Natural killer cell (primary cell): ENCODE measurements around the gene LDAH. TPM values are rescaled to one million over a fixed set of nuclear protein-coding genes. Genes with fewer than 3 reads are reported as not detected.
A peak's percentile ranks its signal among the peaks of the same experiment; 100 is the strongest.

Source experiments
- ATAC-seq, 3 donors: fragments of 150-1000 bp in 2 of 3; fragments of 200-7000 bp in 1 of 3; cut with Tn5 transposase; 1 replicate in 1 of 3; 2 replicates in 2 of 3; pipeline ENCODE4 v1.10.0; 2021; ENCODE audit warnings: mild to moderate bottlenecking in 2 of 3, moderate library complexity in 2 of 3
- DNase-seq, 2 donors: peaks; one replicate each; pipeline versions ENCODE4 v3.0.0 to v3.0.0-alpha.2; 2013 to 2021; ENCODE audit warnings: mixed read lengths in 1 of 2
- H3K27ac ChIP-seq: one replicate; pipeline ENCODE4 v1.5.1; 2013; ENCODE audit warnings: mild to moderate bottlenecking, low read length
- H3K27me3 ChIP-seq: one replicate; pipeline ENCODE4 v1.6.1; 2013; ENCODE audit warnings: low read length; ENCODE audit not compliant: control insufficient read depth, insufficient read depth
- H3K36me3 ChIP-seq: one replicate; pipeline ENCODE4 v1.6.1; 2013; ENCODE audit warnings: low read length; ENCODE audit not compliant: control insufficient read depth, insufficient read depth
- H3K4me1 ChIP-seq: one replicate; pipeline ENCODE4 v1.6.1; 2013; ENCODE audit warnings: low read length; ENCODE audit not compliant: control insufficient read depth, insufficient read depth
- H3K4me3 ChIP-seq: one replicate; pipeline ENCODE4 v1.5.1; 2013; ENCODE audit warnings: low read length
- H3K9me3 ChIP-seq: one replicate; pipeline ENCODE4 v1.6.1; 2013; ENCODE audit warnings: low read length; ENCODE audit not compliant: control insufficient read depth, insufficient read depth
- H3K27ac Mint-ChIP-seq, 2 donors: one replicate each; pipeline ENCODE4 v1.8.0; 2022; ENCODE audit warnings: mild to moderate bottlenecking in 2 of 2, mixed read lengths in 2 of 2, moderate library complexity in 1 of 2
- H3K27me3 Mint-ChIP-seq, 2 donors: one replicate each; pipeline ENCODE4 v1.8.0; 2022; ENCODE audit warnings: low read depth in 2 of 2, mixed read lengths in 2 of 2
- H3K36me3 Mint-ChIP-seq: one replicate; pipeline ENCODE4 v1.8.0; 2022; ENCODE audit warnings: mixed read lengths
- H3K4me1 Mint-ChIP-seq, 2 donors: one replicate each; pipeline ENCODE4 v1.8.0; 2022; ENCODE audit warnings: mixed read lengths in 2 of 2
- H3K4me3 Mint-ChIP-seq: one replicate; pipeline ENCODE4 v1.8.0; 2022; ENCODE audit warnings: mild to moderate bottlenecking, moderate library complexity, mixed read lengths
- H3K9me3 Mint-ChIP-seq, 2 donors: one replicate each; pipeline ENCODE4 v1.8.0; 2022; ENCODE audit warnings: mixed read lengths in 2 of 2
- WGBS: methylation state at CpG from one replicate; pipeline ENCODE4 v1.1.7; 2013; ENCODE audit warnings: missing lambda C conversion rate; ENCODE audit not compliant: insufficient coverage; 5-methylcytosine and 5-hydroxymethylcytosine counted together
- intact Hi-C: fragments of 100-400 bp; cut with micrococcal nuclease; formaldehyde crosslinking; loops from one replicate; pipeline ENCODE4 v1.14.2; 2022
- total RNA-seq, 4 donors: library from RNA; stranded (reverse); fragments of 120-200 nt in 1 of 4; gene quantifications; one replicate each; pipeline versions ENCODE4 v1.2.3 to v1.2.4, GENCODE V29; 2013 to 2022
- TF ChIP-seq, protein P1 (sequence below): fragments of 200-600 bp; IDR thresholded peaks from one replicate; pipeline ENCODE4 v1.8.0; 2022; ENCODE audit warnings: antibody characterized with exemption

LDAH gene
- total RNA-seq, 3 donors from 2014 or later (not counting 1 experiment from before 2014, with no cell fraction given) = 14.5 to 25.6 (median 17.2) TPM

DNA sequence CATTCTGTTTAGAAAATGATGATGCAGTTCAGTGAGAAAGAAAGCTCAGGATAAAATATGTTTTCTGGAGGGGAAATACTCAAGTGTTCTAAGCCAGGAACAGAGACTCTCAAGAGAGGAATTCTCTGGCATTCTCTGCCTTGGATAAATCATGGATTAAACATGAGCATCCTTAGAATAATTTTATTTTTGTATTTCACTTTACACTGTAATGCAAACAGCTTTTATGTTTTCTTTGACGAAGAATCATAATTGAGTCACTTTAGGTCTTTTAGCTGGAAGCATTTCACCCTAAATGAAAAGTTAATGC lies 144.9 kb downstream of the LDAH start:
- 100% methylated on average over 1 of the region's 1 CpG for WGBS
- Mint-ChIP-seq H3K4me3 (no peak overlapping the region), H3K27me3 (peaks cover 9 to 13% of the 10 kb centered on the region in 2 donors)

DNA sequence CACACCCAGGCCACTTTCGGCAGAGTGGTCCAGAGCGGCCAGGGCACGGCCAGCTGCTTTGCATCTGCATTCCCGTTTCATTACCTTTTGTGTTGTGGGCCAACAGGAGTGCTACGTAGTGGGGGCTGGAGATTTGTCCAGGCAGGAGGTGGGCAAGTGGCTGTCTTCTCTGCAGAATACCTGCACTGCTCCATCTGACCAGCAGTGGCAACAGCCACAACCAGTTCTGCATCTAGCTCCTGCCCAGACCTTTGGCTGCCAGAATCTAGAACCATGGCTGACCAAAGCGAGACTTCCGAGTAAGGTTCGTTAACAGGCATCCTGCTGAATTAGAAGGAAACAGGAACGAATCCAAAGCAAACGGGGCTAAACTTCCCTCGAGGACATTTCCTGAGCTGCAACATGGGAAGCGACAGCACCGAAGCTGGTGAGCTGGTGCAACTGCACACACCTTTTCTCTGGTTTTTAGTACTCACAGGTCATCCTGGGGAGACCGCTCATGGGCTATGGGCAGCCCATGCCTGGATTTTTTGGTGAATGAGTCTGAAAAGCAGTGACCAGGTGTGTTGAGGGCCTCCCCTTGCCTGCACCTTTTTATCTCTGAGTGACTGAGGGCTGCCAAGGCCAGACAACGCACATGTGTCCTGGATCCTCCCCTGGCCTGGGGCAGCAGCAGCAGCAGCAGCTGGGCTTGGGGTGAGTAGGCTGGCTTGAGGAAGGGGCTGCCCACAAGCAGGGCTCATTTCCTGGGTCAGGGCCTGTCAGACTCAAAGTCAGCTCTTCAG lies 145.4 kb downstream of the LDAH start:
- no peak for ATAC-seq
- intact Hi-C loops = no loop called here
- Mint-ChIP-seq H3K27me3 (peaks cover 14 to 15% of the 10 kb centered on the region in 2 donors), H3K4me3 (no peak overlapping the region), H3K36me3 (no peaks in the 10 kb centered on the region), H3K4me1 (peaks cover 4 to 5% of the 10 kb centered on the region in 2 donors), H3K27ac (no peak overlapping the region), H3K9me3 (no peaks in the 10 kb centered on the region)
- DNase-seq = no peak
- peak overlapping the region; percentile 4 for H3K27ac ChIP-seq
- peaks cover 7% of the 10 kb centered on the region for H3K27me3 ChIP-seq
- no peak overlapping the region for H3K4me3 ChIP-seq
- no peaks in the 10 kb centered on the region for H3K36me3 ChIP-seq
- no peaks in the 10 kb centered on the region for H3K9me3 ChIP-seq
- TF ChIP-seq, protein P1, sequence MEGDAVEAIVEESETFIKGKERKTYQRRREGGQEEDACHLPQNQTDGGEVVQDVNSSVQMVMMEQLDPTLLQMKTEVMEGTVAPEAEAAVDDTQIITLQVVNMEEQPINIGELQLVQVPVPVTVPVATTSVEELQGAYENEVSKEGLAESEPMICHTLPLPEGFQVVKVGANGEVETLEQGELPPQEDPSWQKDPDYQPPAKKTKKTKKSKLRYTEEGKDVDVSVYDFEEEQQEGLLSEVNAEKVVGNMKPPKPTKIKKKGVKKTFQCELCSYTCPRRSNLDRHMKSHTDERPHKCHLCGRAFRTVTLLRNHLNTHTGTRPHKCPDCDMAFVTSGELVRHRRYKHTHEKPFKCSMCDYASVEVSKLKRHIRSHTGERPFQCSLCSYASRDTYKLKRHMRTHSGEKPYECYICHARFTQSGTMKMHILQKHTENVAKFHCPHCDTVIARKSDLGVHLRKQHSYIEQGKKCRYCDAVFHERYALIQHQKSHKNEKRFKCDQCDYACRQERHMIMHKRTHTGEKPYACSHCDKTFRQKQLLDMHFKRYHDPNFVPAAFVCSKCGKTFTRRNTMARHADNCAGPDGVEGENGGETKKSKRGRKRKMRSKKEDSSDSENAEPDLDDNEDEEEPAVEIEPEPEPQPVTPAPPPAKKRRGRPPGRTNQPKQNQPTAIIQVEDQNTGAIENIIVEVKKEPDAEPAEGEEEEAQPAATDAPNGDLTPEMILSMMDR = no peak
- 84% methylated on average over 15 of the region's 15 CpGs for WGBS
- H3K4me1 ChIP-seq = peaks cover 21% of the 10 kb centered on the region

More for the DNA sequence above, 144.9 kb downstream of the LDAH start:
- Histone ChIP-seq H3K27me3 (peaks cover 3% of the 10 kb centered on the region), H3K36me3 (no peaks in the 10 kb centered on the region), H3K9me3 (no peaks in the 10 kb centered on the region), H3K4me3 (no peak overlapping the region), H3K27ac (no peak overlapping the region), H3K4me1 (peaks cover 21% of the 10 kb centered on the region)
- TF ChIP-seq, protein P1 = no peak
- no peak for DNase-seq
- intact Hi-C loops = no loop called here
- Mint-ChIP-seq H3K27ac (no peak overlapping the region), H3K9me3 (no peaks in the 10 kb centered on the region), H3K4me1 (peaks cover 5 to 9% of the 10 kb centered on the region in 2 donors), H3K36me3 (no peaks in the 10 kb centered on the region)
- ATAC-seq = no peak

DNA sequence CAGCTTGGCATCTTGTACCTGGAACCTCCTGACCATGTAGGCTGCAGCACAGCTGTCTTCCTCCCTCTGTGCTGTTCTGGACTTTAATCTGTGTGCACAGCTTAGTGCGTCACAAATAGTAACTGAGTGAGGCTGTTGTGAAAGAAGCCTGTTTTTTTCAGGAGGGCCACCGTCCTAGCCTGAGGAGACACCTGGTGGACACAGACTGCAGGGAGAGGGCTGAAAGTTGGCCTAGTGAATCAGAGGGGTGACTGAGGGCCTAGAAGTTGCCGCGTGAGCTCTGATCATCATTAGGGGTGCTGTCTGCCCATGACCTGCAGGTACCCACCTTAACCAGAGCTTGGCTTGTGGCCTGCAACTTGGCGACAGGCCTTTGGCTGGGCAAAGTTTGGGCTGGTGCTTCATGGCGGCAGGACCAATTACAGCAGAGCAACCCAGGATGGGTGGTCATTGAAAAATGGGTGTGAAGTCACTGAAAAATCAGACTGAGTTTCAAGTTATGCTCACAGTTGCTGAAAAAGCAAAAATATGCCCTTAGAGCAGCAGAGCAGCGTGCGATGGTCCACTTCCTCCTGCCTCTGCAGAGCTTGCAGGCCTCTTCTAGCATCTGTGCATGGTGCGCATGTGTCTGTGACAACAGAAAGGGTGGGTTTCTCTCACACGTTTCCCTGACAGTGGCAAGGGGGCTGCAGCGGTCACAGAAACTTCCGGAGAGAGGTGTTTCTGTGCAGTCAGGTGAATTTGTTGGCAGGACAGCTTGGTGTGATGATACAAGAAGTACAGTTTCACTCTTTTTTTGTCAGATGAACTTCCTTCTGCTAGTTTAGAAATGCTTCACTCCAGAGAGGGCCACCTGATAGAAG lies 146.3 kb downstream of the LDAH start:
- Histone ChIP-seq H3K27ac (no peak overlapping the region), H3K9me3 (no peaks in the 10 kb centered on the region), H3K27me3 (peaks cover 12% of the 10 kb centered on the region), H3K36me3 (no peaks in the 10 kb centered on the region), H3K4me1 (peaks cover 21% of the 10 kb centered on the region), H3K4me3 (no peak overlapping the region)
- Mint-ChIP-seq H3K36me3 (no peaks in the 10 kb centered on the region), H3K4me3 (no peak overlapping the region), H3K9me3 (no peaks in the 10 kb centered on the region), H3K27me3 (peaks cover 19 to 21% of the 10 kb centered on the region in 2 donors), H3K27ac (no peak overlapping the region), H3K4me1 (peaks cover 0 to 5% of the 10 kb centered on the region in 2 donors)
- WGBS = 79% methylated on average over 12 of the region's 12 CpGs
- no peak for ATAC-seq
- intact Hi-C loops = no loop called here
- TF ChIP-seq, protein P1 = no peak
- DNase-seq = no peak
